ENCODE results near the gene PEX13. TPM values are rescaled to one million over a fixed set of nuclear protein-coding genes. Genes with fewer than 3 reads are reported as not detected.

PEX13 gene
- total and polyA plus RNA-seq, 2 experiments from 2014 or later = 26.7 to 35.5 TPM

GRCh38 chr2:61059382-61059781 is 41.9 kb downstream of the PEX13 start:
- TF ChIP-seq, protein P1, sequence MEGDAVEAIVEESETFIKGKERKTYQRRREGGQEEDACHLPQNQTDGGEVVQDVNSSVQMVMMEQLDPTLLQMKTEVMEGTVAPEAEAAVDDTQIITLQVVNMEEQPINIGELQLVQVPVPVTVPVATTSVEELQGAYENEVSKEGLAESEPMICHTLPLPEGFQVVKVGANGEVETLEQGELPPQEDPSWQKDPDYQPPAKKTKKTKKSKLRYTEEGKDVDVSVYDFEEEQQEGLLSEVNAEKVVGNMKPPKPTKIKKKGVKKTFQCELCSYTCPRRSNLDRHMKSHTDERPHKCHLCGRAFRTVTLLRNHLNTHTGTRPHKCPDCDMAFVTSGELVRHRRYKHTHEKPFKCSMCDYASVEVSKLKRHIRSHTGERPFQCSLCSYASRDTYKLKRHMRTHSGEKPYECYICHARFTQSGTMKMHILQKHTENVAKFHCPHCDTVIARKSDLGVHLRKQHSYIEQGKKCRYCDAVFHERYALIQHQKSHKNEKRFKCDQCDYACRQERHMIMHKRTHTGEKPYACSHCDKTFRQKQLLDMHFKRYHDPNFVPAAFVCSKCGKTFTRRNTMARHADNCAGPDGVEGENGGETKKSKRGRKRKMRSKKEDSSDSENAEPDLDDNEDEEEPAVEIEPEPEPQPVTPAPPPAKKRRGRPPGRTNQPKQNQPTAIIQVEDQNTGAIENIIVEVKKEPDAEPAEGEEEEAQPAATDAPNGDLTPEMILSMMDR (IDR thresholded peaks at IDR 0.05; ENCODE audit: low read depth, low read length) = no peak
- DNase-seq (ENCODE audit: low read depth in 1 of 2, low spot score in 1 of 2) = no peak
- Histone ChIP-seq H3K4me3 (no peak overlapping the region), H3K4me1 (ENCODE audit: low read depth) (no peaks in the 10 kb centered on the region), H3K9me3 (ENCODE audit: low read depth) (no peaks in the 10 kb centered on the region), H3K36me3 (no peaks in the 10 kb centered on the region), H3K27me3 (no peaks in the 10 kb centered on the region), H3K27ac (no peak overlapping the region)

- peak within 1 kb of the TSS; percentile 69 for H3K27ac ChIP-seq
- DNase-seq (ENCODE audit: low read depth in 1 of 2, low spot score in 1 of 2) = peak; percentile 86 to 95
- peak within 1 kb of the TSS; percentile 89 for H3K4me3 ChIP-seq
- H3K9me3 ChIP-seq (ENCODE audit: low read depth) = no peaks in the 10 kb centered on the region
- TF ChIP-seq, protein P1 (IDR thresholded peaks at IDR 0.05; ENCODE audit: low read depth, low read length) = no peak
- no peaks in the 10 kb centered on the region for H3K27me3 ChIP-seq
- H3K36me3 ChIP-seq = peaks cover 3% of the 10 kb centered on the region
- peaks cover 5% of the 10 kb centered on the region for H3K4me1 ChIP-seq (ENCODE audit: low read depth)
Measured at GRCh38 chr2:61065714-61066709, 48.5 kb downstream of the PEX13 start, which contains the start of gene SANBR. Gene SANBR, plus strand, starts transcription at chr2:61065871. Its CDS starts 4,480 bp downstream, at chr2:61070351.

DNA sequence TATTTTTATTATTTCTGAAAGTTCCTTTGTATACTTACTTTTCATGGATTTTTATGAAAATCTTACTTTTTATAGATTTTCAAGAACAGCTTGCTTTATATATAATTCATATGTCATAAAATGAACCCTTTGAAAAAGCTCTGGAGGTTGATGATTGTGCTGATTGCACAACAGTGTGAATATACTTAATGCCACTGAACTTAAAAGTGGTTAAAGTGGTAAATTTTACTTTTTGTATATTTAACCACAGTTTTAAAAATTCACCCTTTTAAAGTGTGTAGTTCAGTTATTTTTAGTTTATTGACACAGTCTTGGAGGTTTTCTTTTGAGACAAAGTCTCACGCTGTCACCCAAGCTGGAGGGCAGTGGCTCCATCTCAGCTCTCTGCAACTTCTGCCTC is 56.6 kb downstream of the PEX13 start:
- Histone ChIP-seq H3K36me3 (peaks cover 30% of the 10 kb centered on the region), H3K9me3 (ENCODE audit: low read depth) (no peaks in the 10 kb centered on the region), H3K4me3 (no peak overlapping the region), H3K27me3 (no peaks in the 10 kb centered on the region), H3K27ac (no peak overlapping the region), H3K4me1 (ENCODE audit: low read depth) (no peaks in the 10 kb centered on the region)
- no peak for DNase-seq (ENCODE audit: low read depth in 1 of 2, low spot score in 1 of 2)
- TF ChIP-seq, protein P1 (IDR thresholded peaks at IDR 0.05; ENCODE audit: low read depth, low read length) = no peak

- Histone ChIP-seq H3K9me3 (ENCODE audit: low read depth) (no peaks in the 10 kb centered on the region), H3K27me3 (no peaks in the 10 kb centered on the region), H3K36me3 (peaks cover 11% of the 10 kb centered on the region), H3K4me3 (no peak overlapping the region), H3K4me1 (ENCODE audit: low read depth) (no peaks in the 10 kb centered on the region), H3K27ac (no peak overlapping the region)
- TF ChIP-seq, protein P1 (IDR thresholded peaks at IDR 0.05; ENCODE audit: low read depth, low read length) = no peak
- DNase-seq (ENCODE audit: low read depth in 1 of 2, low spot score in 1 of 2) = no peak
Measured at GRCh38 chr2:61085883-61086282, 68.4 kb downstream of the PEX13 start.

DNA sequence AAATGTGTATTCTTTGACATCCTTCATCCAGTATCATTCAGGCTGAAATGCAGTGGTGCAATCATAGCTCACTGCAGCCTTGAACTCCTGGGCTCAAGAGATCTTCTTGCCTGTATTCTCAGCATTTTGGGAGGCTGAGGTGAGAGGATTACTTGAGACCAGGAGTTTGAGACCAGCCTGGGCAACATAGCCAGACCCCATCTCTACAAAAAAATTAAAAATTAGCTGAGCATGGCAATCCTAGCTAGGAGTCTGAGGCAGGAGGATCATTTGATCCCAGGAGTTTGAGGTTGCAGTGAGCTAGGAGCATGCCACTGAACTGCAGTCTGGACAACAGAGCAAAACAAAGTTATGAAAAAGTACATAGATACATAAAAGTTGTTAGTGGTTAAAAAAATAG is 72.3 kb downstream of the PEX13 start:
- Histone ChIP-seq H3K36me3 (peaks cover 6% of the 10 kb centered on the region), H3K4me3 (no peak overlapping the region), H3K4me1 (ENCODE audit: low read depth) (no peaks in the 10 kb centered on the region), H3K27ac (no peak overlapping the region), H3K27me3 (no peaks in the 10 kb centered on the region), H3K9me3 (ENCODE audit: low read depth) (no peaks in the 10 kb centered on the region)
- no peak for DNase-seq (ENCODE audit: low read depth in 1 of 2, low spot score in 1 of 2)
- TF ChIP-seq, protein P1 (IDR thresholded peaks at IDR 0.05; ENCODE audit: low read depth, low read length) = no peak

Measured in cardiac muscle cell (in vitro differentiated cells and primary cell).